NB4 (cell line): ENCODE results near the gene KLB.

Experiments used
- DNase-seq: peaks from one replicate; pipeline ENCODE4 v3.0.0; 2010; ENCODE audit warnings: low read depth
- H3K4me3 ChIP-seq: one replicate; pipeline ENCODE4 v1.5.1; 2011; ENCODE audit warnings: mild to moderate bottlenecking, low read depth, low read length, moderate library complexity
- CTCF ChIP-seq: IDR thresholded peaks from one replicate; pipeline ENCODE4 v1.5.1; 2012; ENCODE audit warnings: low read depth, low read length
- MAX ChIP-seq: IDR thresholded peaks from 2 replicates; pipeline ENCODE4 v1.6.1; 2011; ENCODE audit warnings: low read depth, low read length
- MYC ChIP-seq: IDR thresholded peaks from 2 replicates; pipeline ENCODE4 v1.6.1; 2011; ENCODE audit warnings: low read depth, low read length
- POLR2A ChIP-seq: IDR thresholded peaks from 2 replicates; pipeline ENCODE4 v1.6.1; 2011; ENCODE audit warnings: mild to moderate bottlenecking; ENCODE audit not compliant: insufficient read length; ENCODE audit errors: extremely low read depth

The KLB gene

GRCh38 chr4:39480251-39480650 lies 73.5 kb downstream of the KLB start:
- DNase-seq: no peak
- TF ChIP-seq MYC: no peak
- TF ChIP-seq POLR2A: no peak
- TF ChIP-seq CTCF: no peak
- no peak for TF ChIP-seq MAX
- H3K4me3 ChIP-seq: no peak overlapping the region

GRCh38 chr4:39480902-39481695 lies 74.4 kb downstream of the KLB start:
- peak overlapping the region; percentile 6 for H3K4me3 ChIP-seq
- no peak for TF ChIP-seq CTCF
- TF ChIP-seq MYC: no peak
- TF ChIP-seq MAX: no peak
- no peak for TF ChIP-seq POLR2A
- peak; percentile 64 for DNase-seq

GRCh38 chr4:39484582-39485272 lies 78.0 kb downstream of the KLB start:
- TF ChIP-seq MYC: no peak
- no peak for TF ChIP-seq POLR2A
- TF ChIP-seq MAX: no peak
- TF ChIP-seq CTCF: no peak
- H3K4me3 ChIP-seq: no peak overlapping the region
- peak; percentile 80 for DNase-seq

GRCh38 chr4:39486221-39486804 lies 79.6 kb downstream of the KLB start:
- TF ChIP-seq MYC (no peak), CTCF (no peak), POLR2A (no peak), MAX (no peak)
- no peak overlapping the region for H3K4me3 ChIP-seq
- no peak for DNase-seq

GRCh38 chr4:39490322-39490721 lies 83.6 kb downstream of the KLB start:
- DNase-seq: no peak
- no peak overlapping the region for H3K4me3 ChIP-seq
- TF ChIP-seq POLR2A: no peak
- no peak for TF ChIP-seq MAX
- no peak for TF ChIP-seq CTCF
- no peak for TF ChIP-seq MYC
